Mesothelial cell of epicardium (in vitro differentiated cells): ENCODE results near the gene BARHL2. TPM values are rescaled to one million over a fixed set of nuclear protein-coding genes. Genes with fewer than 3 reads are reported as not detected.

ENCODE experiments used
- DNase-seq, 2 experiments: peaks; one replicate each; pipeline ENCODE4 v3.0.0; 2021; ENCODE audit warnings: low spot score in 2 of 2; ENCODE audit not compliant: unreplicated experiment in 2 of 2
- H3K27ac Mint-ChIP-seq: 2 replicates; pipeline ENCODE4 v1.8.0; 2021; ENCODE audit warnings: mixed read lengths
- H3K27me3 Mint-ChIP-seq: 2 replicates; pipeline ENCODE4 v1.8.0; 2021; ENCODE audit warnings: low read depth, mixed read lengths
- H3K36me3 Mint-ChIP-seq: 2 replicates; pipeline ENCODE4 v1.8.0; 2021; ENCODE audit warnings: mixed read lengths
- H3K4me1 Mint-ChIP-seq: 2 replicates; pipeline ENCODE4 v1.8.0; 2021; ENCODE audit warnings: mixed read lengths
- H3K4me3 Mint-ChIP-seq: 2 replicates; pipeline ENCODE4 v1.8.0; 2021; ENCODE audit warnings: mild to moderate bottlenecking, moderate library complexity, mixed read lengths
- H3K9me3 Mint-ChIP-seq: 2 replicates; pipeline ENCODE4 v1.8.0; 2021; ENCODE audit warnings: mixed read lengths
- CTCF ChIP-seq: fragments of 200-600 bp; sonication (generic); IDR thresholded peaks from one replicate; pipeline ENCODE4 v1.5.0; 2021; ENCODE audit warnings: antibody characterized with exemption; ENCODE audit not compliant: unreplicated experiment
- total RNA-seq: library from RNA; stranded (reverse); gene quantifications from 3 replicates; pipeline ENCODE4 v1.2.1, GENCODE V29; 2021

BARHL2 gene
- total RNA-seq, 1 donor from 2014 or later = not detected

DNA sequence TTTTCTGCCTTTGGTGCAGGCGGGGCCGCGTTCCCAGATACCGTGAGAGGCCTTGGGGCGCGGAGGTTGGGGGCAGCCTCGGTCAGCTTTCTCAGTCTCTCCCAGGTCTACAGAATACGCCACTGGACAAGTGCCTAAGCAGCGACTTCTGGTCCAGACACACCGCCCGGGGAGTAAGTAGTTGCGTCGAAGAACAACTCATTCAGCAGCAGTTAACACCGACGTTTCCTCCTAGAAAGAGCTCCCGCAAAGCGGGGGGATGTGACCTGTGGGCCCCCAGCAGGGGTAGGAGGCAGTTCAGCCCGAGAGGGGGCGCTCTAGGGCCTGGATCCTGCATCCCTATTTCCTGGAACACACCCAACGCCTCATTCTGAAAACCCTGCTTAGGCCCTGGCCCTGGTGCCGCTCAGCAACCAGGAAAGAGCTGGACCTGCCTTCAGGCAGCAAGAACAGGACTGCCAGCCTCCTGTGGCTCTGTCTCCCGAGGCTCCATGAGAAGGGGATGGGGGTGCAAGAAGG is 6.5 kb upstream of the BARHL2 start:
- H3K27me3 Mint-ChIP-seq = peaks cover 100% of the 10 kb centered on the region
- peaks cover 26% of the 10 kb centered on the region for H3K4me1 Mint-ChIP-seq
- H3K36me3 Mint-ChIP-seq = no peaks in the 10 kb centered on the region
- DNase-seq = no peak
- H3K27ac Mint-ChIP-seq = no peak overlapping the region
- TF ChIP-seq CTCF = peak; percentile 36
- no peak overlapping the region for H3K4me3 Mint-ChIP-seq
- H3K9me3 Mint-ChIP-seq = no peaks in the 10 kb centered on the region

DNA sequence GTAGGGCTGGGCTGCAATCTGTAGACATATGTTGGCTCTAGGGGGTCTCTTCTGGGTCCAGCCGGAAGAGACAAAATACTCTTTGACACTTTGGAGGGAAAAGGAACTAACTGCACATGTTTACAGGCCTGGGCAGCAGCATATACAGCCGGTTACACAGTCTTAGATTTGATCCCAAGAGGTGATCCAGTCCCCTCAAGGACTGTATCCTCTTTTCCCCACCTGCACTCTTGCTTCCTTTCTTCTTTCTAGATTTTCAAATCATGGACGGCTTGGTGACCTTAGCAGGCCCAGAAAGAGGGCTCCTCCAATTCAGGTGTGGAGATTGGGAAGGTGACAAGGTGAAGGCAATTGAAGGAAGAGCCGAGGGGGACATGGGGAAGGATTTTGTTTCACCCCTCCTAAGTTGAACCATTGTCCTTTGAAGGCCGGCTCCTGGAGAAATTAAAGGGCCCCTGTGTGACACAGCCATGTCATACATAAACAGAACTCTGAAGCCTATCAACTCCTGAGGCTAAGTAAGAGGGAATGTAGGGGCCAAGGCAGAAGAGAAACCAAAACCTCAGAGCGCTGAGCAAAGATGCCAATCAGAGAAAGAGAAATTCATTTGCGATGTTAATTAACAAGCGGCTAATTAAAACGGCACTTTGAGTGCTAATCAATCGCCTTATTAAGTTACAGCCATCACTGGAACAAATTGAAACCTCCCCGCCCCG is 5.9 kb upstream of the BARHL2 start:
- H3K4me3 Mint-ChIP-seq = no peak overlapping the region
- no peak overlapping the region for H3K27ac Mint-ChIP-seq
- no peaks in the 10 kb centered on the region for H3K9me3 Mint-ChIP-seq
- no peak for DNase-seq
- no peak for TF ChIP-seq CTCF
- H3K36me3 Mint-ChIP-seq = no peaks in the 10 kb centered on the region
- peaks cover 27% of the 10 kb centered on the region for H3K4me1 Mint-ChIP-seq
- peaks cover 100% of the 10 kb centered on the region for H3K27me3 Mint-ChIP-seq

GRCh38 chr1:90721210-90722194 is 4.4 kb upstream of the BARHL2 start:
- no peaks in the 10 kb centered on the region for H3K9me3 Mint-ChIP-seq
- no peak overlapping the region for H3K4me3 Mint-ChIP-seq
- DNase-seq = no peak
- H3K27ac Mint-ChIP-seq = no peak overlapping the region
- no peaks in the 10 kb centered on the region for H3K36me3 Mint-ChIP-seq
- peaks cover 31% of the 10 kb centered on the region for H3K4me1 Mint-ChIP-seq
- TF ChIP-seq CTCF = peak; percentile 71
- H3K27me3 Mint-ChIP-seq = peaks cover 97% of the 10 kb centered on the region

- H3K27ac Mint-ChIP-seq = no peak overlapping the region
- no peak for DNase-seq
- TF ChIP-seq CTCF = no peak
- H3K4me1 Mint-ChIP-seq = peaks cover 19% of the 10 kb centered on the region
- no peaks in the 10 kb centered on the region for H3K9me3 Mint-ChIP-seq
- no peak overlapping the region for H3K4me3 Mint-ChIP-seq
- peaks cover 97% of the 10 kb centered on the region for H3K27me3 Mint-ChIP-seq
- H3K36me3 Mint-ChIP-seq = no peaks in the 10 kb centered on the region
Measured at GRCh38 chr1:90720145-90720636, 3.1 kb upstream of the BARHL2 start.

DNA sequence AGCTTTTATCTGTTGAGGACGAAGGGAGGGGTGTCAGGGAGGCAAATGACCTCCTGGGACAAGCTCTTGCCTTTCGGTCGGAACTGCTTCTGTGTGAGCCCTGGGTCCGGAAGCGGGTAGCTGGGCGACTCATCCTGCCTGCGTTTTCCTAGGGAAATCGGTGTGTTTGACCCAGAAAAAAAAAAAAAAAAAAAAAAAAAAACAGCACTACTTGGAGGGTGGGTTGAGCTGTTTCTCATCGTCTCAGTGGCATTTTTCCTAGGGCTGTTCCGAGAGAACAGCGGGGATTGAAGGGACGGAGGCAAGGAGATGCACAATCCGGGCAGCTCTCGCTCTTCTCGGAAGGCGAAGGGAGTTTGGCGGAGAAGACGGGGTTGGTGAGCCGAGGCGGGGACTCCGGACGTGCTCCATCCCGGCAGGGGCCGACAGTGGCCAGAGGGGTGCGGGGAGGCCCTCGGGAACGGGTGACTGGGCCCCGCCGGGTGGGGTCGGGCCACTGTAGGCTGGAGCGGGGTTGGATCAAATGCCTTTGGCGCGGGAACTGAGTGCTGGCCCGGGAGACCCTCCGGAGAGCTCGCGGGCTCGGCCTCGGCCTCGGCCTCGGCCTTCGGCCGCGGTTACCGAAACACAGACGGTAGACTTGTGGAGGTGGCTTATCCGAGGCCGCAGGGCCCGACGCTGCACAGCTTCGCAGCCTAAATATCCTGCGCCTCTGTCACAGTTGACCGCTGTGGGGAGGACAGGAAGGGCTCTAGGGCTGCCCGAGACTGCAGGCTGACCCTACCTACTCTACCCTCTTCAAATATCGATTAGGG is 2.4 kb upstream of the BARHL2 start:
- DNase-seq = no peak
- H3K27ac Mint-ChIP-seq = no peak overlapping the region

More for the DNA sequence above, 2.4 kb upstream of the BARHL2 start:
- H3K4me3 Mint-ChIP-seq = no peak overlapping the region
- H3K27me3 Mint-ChIP-seq = peaks cover 97% of the 10 kb centered on the region
- H3K36me3 Mint-ChIP-seq = no peaks in the 10 kb centered on the region
- H3K9me3 Mint-ChIP-seq = no peaks in the 10 kb centered on the region
- peaks cover 16% of the 10 kb centered on the region for H3K4me1 Mint-ChIP-seq
- no peak for TF ChIP-seq CTCF
